Keratinocyte (primary cell): ENCODE measurements around the gene HSPA8. TPM values are rescaled to one million over a fixed set of nuclear protein-coding genes. Genes with fewer than 3 reads are reported as not detected.

Source experiments
- DNase-seq: peaks from one replicate; pipeline ENCODE4 v3.0.0-alpha.2; 2011; ENCODE audit warnings: low read depth, missing footprints, low spot score
- FAIRE-seq: peaks from 2 replicates; lab custom pipeline; 2011; peaks lifted over from hg19 to GRCh38; lab: Jason Lieb, UNC
- H2AFZ ChIP-seq: 2 replicates; pipeline ENCODE4 v1.6.0; 2012; ENCODE audit warnings: low read length, control low read depth, inconsistent platforms; ENCODE audit not compliant: control insufficient read depth
- H3K27ac ChIP-seq: 2 replicates; pipeline ENCODE4 v1.5.1; 2011; ENCODE audit warnings: low read length; ENCODE audit not compliant: control insufficient read depth, insufficient read depth
- H3K27me3 ChIP-seq: 3 replicates; pipeline ENCODE4 v1.6.0; 2011; ENCODE audit warnings: low read length; ENCODE audit not compliant: control insufficient read depth, insufficient read depth; ENCODE audit errors: extremely low read depth
- H3K36me3 ChIP-seq, 2 experiments: 2 replicates in 1 of 2; 3 replicates in 1 of 2; pipeline ENCODE4 v1.5.1; 2011; ENCODE audit warnings: low read length in 2 of 2, mild to moderate bottlenecking in 1 of 2; ENCODE audit not compliant: control insufficient read depth in 2 of 2, insufficient read depth in 2 of 2; ENCODE audit errors: extremely low read depth in 1 of 2
- H3K4me1 ChIP-seq: 3 replicates; pipeline ENCODE4 v1.5.1; 2011; ENCODE audit warnings: low read length; ENCODE audit not compliant: control insufficient read depth, insufficient read depth; ENCODE audit errors: extremely low read depth
- H3K4me2 ChIP-seq: 3 replicates; pipeline ENCODE4 v1.6.0; 2011; ENCODE audit warnings: low read depth, low read length; ENCODE audit not compliant: control insufficient read depth, insufficient read depth; ENCODE audit errors: extremely low read depth
- H3K4me3 ChIP-seq, 3 experiments: fragments of 200-600 bp in 1 of 3; sonication (generic) in 1 of 3; 2 replicates in 2 of 3; 3 replicates in 1 of 3; pipeline ENCODE4 v1.5.1; 2011 to 2016; ENCODE audit warnings: low read length in 3 of 3, mild to moderate bottlenecking in 3 of 3, control low read depth in 2 of 3, inconsistent platforms in 1 of 3, low read depth in 1 of 3, mixed read lengths in 1 of 3, mixed run types in 1 of 3, moderate library complexity in 1 of 3; ENCODE audit not compliant: control insufficient read depth in 2 of 3, insufficient read depth in 2 of 3; ENCODE audit errors: extremely low read depth in 1 of 3
- H3K79me2 ChIP-seq: 2 replicates; pipeline ENCODE4 v1.6.0; 2012; ENCODE audit warnings: low read length; ENCODE audit not compliant: control insufficient read depth, insufficient read depth
- H3K9ac ChIP-seq: 3 replicates; pipeline ENCODE4 v1.6.0; 2011; ENCODE audit warnings: low read length; ENCODE audit not compliant: control insufficient read depth, insufficient read depth; ENCODE audit errors: extremely low read depth
- H3K9me1 ChIP-seq: 3 replicates; pipeline ENCODE4 v1.6.0; 2011; ENCODE audit warnings: low read length; ENCODE audit not compliant: control insufficient read depth, insufficient read depth; ENCODE audit errors: extremely low read depth
- H3K9me3 ChIP-seq: 2 replicates; pipeline ENCODE4 v1.5.1; 2012; ENCODE audit warnings: low read depth, low read length; ENCODE audit not compliant: control insufficient read depth
- H4K20me1 ChIP-seq: 3 replicates; pipeline ENCODE4 v1.6.0; 2011; ENCODE audit warnings: low read length; ENCODE audit not compliant: control insufficient read depth, insufficient read depth; ENCODE audit errors: extremely low read depth
- CTCF ChIP-seq, 3 experiments: IDR thresholded peaks in 1 of 3; conservative IDR thresholded peaks in 1 of 3; optimal IDR thresholded peaks in 1 of 3; 2 replicates in 2 of 3; 3 replicates in 1 of 3; pipeline versions ENCODE3 to v1.5.1; 2011; ENCODE audit warnings: low read length in 3 of 3, mild to moderate bottlenecking in 3 of 3, moderate library complexity in 2 of 3, control low read depth in 1 of 3, inconsistent platforms in 1 of 3; ENCODE audit not compliant: insufficient read depth in 2 of 3; ENCODE audit errors: extremely low read depth in 1 of 3
- EZH2 ChIP-seq: IDR thresholded peaks from one replicate; pipeline ENCODE4 v1.6.1; 2012; ENCODE audit warnings: inconsistent platforms, mild to moderate bottlenecking, low read length, moderate library complexity
- dilution Hi-C: fragments of 300-500 bp; cut with MboI; formaldehyde crosslinking; loops from one replicate; pipeline ENCODE4 v1.7.0; 2020; ENCODE audit warnings: low sequenced_read_pairs; ENCODE audit not compliant: extremely low pct_ligation_motif_present
- polyA plus RNA-seq, 5 experiments: library from polyadenylated mRNA; depleted of rRNA in 3 of 5; stranded (reverse) in 3 of 5; stranded (forward) in 1 of 5; unstranded in 1 of 5; fragments of >200 nt; gene quantifications; 1 replicate in 1 of 5; 2 replicates in 3 of 5; 3 replicates in 1 of 5; pipeline versions ENCODE4 v1.2.1 to v1.2.3, GENCODE V29; 2011 to 2012; ENCODE audit warnings: missing spikeins in 2 of 5, low read depth in 1 of 5, low replicate concordance in 1 of 5

The HSPA8 gene
- polyA plus RNA-seq, 1 donor (not counting 4 experiments of a cell fraction or from before 2014, with no cell fraction given): 3,207 TPM

- no peak overlapping the region for H3K4me3 ChIP-seq
- no peaks in the 10 kb centered on the region for H3K9me1 ChIP-seq
- TF ChIP-seq EZH2: no peak
- no peak for TF ChIP-seq CTCF (optimal IDR thresholded peaks at IDR 0.05 in 1 of 3, IDR thresholded peaks at IDR 0.05 in 1 of 3, conservative IDR thresholded peaks at IDR 0.05 in 1 of 3; ENCODE audit: extremely low read depth in 1 of 3, insufficient read depth in 2 of 3, low read length in 3 of 3)
- no peaks in the 10 kb centered on the region for H3K9me3 ChIP-seq
- no peaks in the 10 kb centered on the region for H3K4me1 ChIP-seq
- H3K9ac ChIP-seq: no peak overlapping the region
- no peak overlapping the region for H2AFZ ChIP-seq
- dilution Hi-C loops: no loop called here
- no peak overlapping the region for H3K27ac ChIP-seq
- H3K79me2 ChIP-seq: no peaks in the 10 kb centered on the region
- H3K36me3 ChIP-seq: no peaks in the 10 kb centered on the region
- FAIRE-seq: no peak
- no peak overlapping the region for H3K4me2 ChIP-seq
- no peak for DNase-seq
- no peaks in the 10 kb centered on the region for H4K20me1 ChIP-seq
- no peaks in the 10 kb centered on the region for H3K27me3 ChIP-seq
Measured at GRCh38 chr11:123045101-123045500, 16.8 kb downstream of the HSPA8 start.

- Histone ChIP-seq H3K9me3 (no peaks in the 10 kb centered on the region), H3K4me1 (no peaks in the 10 kb centered on the region), H4K20me1 (no peaks in the 10 kb centered on the region), H3K27ac (no peak overlapping the region), H3K27me3 (no peaks in the 10 kb centered on the region), H2AFZ (no peak overlapping the region), H3K4me2 (no peak overlapping the region), H3K79me2 (no peaks in the 10 kb centered on the region), H3K9me1 (no peaks in the 10 kb centered on the region), H3K4me3 (no peak overlapping the region), H3K36me3 (no peaks in the 10 kb centered on the region), H3K9ac (no peak overlapping the region)
- dilution Hi-C loops: no loop called here
- FAIRE-seq (no peak), DNase-seq (no peak)
- TF ChIP-seq CTCF (optimal IDR thresholded peaks at IDR 0.05 in 1 of 3, IDR thresholded peaks at IDR 0.05 in 1 of 3, conservative IDR thresholded peaks at IDR 0.05 in 1 of 3; ENCODE audit: extremely low read depth in 1 of 3, insufficient read depth in 2 of 3, low read length in 3 of 3) (no peak), EZH2 (no peak)
Measured at GRCh38 chr11:123041185-123041584, 20.8 kb downstream of the HSPA8 start.
